Measurements from ENCODE around the gene ARL17B.
"Not testable (repeated sequence)": the region's sequence is repeated elsewhere in the genome, so short reads cannot be mapped to it uniquely, and the experiment has no call there.

- not testable (repeated sequence) for TF ChIP-seq EZH2 (IDR thresholded peaks at IDR 0.05); POLR2AphosphoS5 (IDR thresholded peaks at IDR 0.05; ENCODE audit: borderline replicate concordance, low read depth, low read length); FOXP2 (optimal IDR thresholded peaks at IDR 0.05; ENCODE audit: control extremely low read depth, extremely low read length, insufficient read depth)
Measured at GRCh38 chr17:46253722-46254121, 107.8 kb downstream of the ARL17B start.

Measured in SK-N-MC (cell line).